CD4-positive, alpha-beta T cell (primary cell): ENCODE data around the gene PGC. TPM values are rescaled to one million over a fixed set of nuclear protein-coding genes. Genes with fewer than 3 reads are reported as not detected.

Experiments
- ATAC-seq: fragments of 200-7000 bp; cut with Tn5 transposase; one replicate; pipeline ENCODE4 v1.10.0; 2022; ENCODE audit warnings: mild to moderate bottlenecking; ENCODE audit not compliant: poor library complexity
- CTCF ChIA-PET: fragments of 350-600 bp; sonication (Branson Sonifier 250); formaldehyde crosslinking; loops from one replicate; lab custom pipeline; 2021; ENCODE audit warnings: antibody characterized with exemption, inconsistent platforms; lab: Charles Lee
- POLR2A ChIA-PET: fragments of 350-600 bp; sonication (Branson Sonifier 250); formaldehyde crosslinking; loops from one replicate; lab custom pipeline; 2021; ENCODE audit warnings: antibody characterized with exemption, inconsistent platforms; lab: Charles Lee
- DNase-seq, 14 experiments: peaks; one replicate each; pipeline ENCODE4 v3.0.0-alpha.2; 2013 to 2020; ENCODE audit warnings: mixed read lengths in 2 of 14
- H3K27ac ChIP-seq, 2 donors: one replicate each; pipeline versions ENCODE4 v1.5.1 to v1.7.0; 2013; ENCODE audit warnings: low read length in 2 of 2, low read depth in 1 of 2, mild to moderate bottlenecking in 1 of 2
- H3K27me3 ChIP-seq, 2 experiments: 1 replicate in 1 of 2; 2 replicates in 1 of 2; pipeline versions ENCODE4 v1.6.1 to v1.7.0; 2013; ENCODE audit warnings: low read length in 2 of 2, control low read depth in 1 of 2, mild to moderate bottlenecking in 1 of 2, moderate library complexity in 1 of 2; ENCODE audit not compliant: insufficient read depth in 2 of 2, control insufficient read depth in 1 of 2
- H3K36me3 ChIP-seq: one replicate; pipeline ENCODE4 v1.6.1; 2013; ENCODE audit warnings: low read length, control low read depth; ENCODE audit not compliant: insufficient read depth
- H3K4me1 ChIP-seq: one replicate; pipeline ENCODE4 v1.6.1; 2013; ENCODE audit warnings: low read length, control low read depth; ENCODE audit not compliant: insufficient read depth
- H3K4me3 ChIP-seq: one replicate; pipeline ENCODE4 v1.5.1; 2013; ENCODE audit warnings: mild to moderate bottlenecking, low read length, moderate library complexity
- H3K9me3 ChIP-seq, 2 experiments: 1 replicate in 1 of 2; 2 replicates in 1 of 2; pipeline versions ENCODE4 v1.6.1 to v1.7.0; 2013; ENCODE audit warnings: low read length in 2 of 2, mild to moderate bottlenecking in 2 of 2, control low read depth in 1 of 2, moderate library complexity in 1 of 2; ENCODE audit not compliant: control insufficient read depth in 1 of 2, insufficient read depth in 1 of 2
- H3K27ac Mint-ChIP-seq: one replicate; pipeline ENCODE4 v1.8.0; 2020; ENCODE audit warnings: mixed read lengths
- H3K27me3 Mint-ChIP-seq: one replicate; pipeline ENCODE4 v1.8.0; 2021; ENCODE audit warnings: mixed read lengths
- H3K36me3 Mint-ChIP-seq: one replicate; pipeline ENCODE4 v1.8.0; 2021; ENCODE audit warnings: low read depth, mixed read lengths
- H3K4me1 Mint-ChIP-seq: one replicate; pipeline ENCODE4 v1.8.0; 2021; ENCODE audit warnings: low read depth, mixed read lengths
- H3K4me3 Mint-ChIP-seq: one replicate; pipeline ENCODE4 v1.8.0; 2020; ENCODE audit warnings: mild to moderate bottlenecking, mixed read lengths
- H3K9me3 Mint-ChIP-seq: one replicate; pipeline ENCODE4 v1.8.0; 2020; ENCODE audit warnings: mixed read lengths
- CTCF ChIP-seq: fragments of 200-600 bp; IDR thresholded peaks from one replicate; pipeline ENCODE4 v1.8.0; 2022; ENCODE audit warnings: antibody characterized with exemption, mild to moderate bottlenecking
- intact Hi-C, 2 experiments: fragments of 100-400 bp; cut with DNase I in 1 of 2; cut with micrococcal nuclease in 1 of 2; formaldehyde crosslinking; loops; one replicate each; pipeline versions ENCODE4 v1.15.1 to v1.9.0; 2023 to 2025; cut with DNase I, micrococcal nuclease
- total RNA-seq, 174 experiments: library from RNA in 2 of 174; stranded (reverse) in 2 of 174; gene quantifications; one replicate each; pipeline ENCODE4 v1.2.3 and lab custom pipeline; 2021 to 2026

PGC gene
- total RNA-seq, 2 experiments from 2014 or later: not detected

DNA sequence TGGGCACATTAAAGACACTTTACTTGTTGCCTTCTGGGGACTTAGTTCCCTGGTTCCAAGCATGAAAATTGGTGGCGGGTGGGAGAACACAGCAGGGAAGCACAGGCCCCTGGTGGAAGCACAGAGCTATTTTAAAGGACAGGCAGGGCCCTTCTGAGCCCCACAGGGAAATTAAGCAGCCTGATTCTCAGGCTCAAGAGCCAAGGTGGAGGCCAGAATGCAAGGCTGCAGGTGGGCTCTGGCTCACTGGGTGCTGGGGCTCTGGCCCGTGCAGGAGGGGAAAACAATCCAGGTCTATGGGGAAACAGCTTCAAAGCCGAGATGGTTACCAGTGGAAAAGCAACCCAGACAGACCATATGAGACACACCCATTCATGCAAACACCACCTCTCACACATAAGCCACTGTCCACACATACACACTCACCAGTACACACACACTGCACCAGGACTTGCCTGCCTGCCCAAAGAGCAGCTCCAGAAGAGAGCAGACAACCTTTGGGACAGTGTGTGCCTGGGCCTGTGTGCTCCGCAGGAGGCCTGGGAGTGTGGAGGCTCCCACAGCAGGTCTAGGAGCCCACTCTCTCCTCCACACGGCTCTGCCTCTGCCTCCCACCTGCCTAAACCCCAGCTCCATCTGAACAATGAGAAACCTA lies 42.4 kb downstream of the PGC start:
- no peak overlapping the region for H3K27ac Mint-ChIP-seq
- Histone ChIP-seq H3K4me1 (peaks cover 41% of the 10 kb centered on the region), H3K36me3 (peaks cover 6% of the 10 kb centered on the region), H3K27me3 (no peaks in the 10 kb centered on the region), H3K9me3 (no peaks in the 10 kb centered on the region), H3K27ac (no peak overlapping the region), H3K4me3 (no peak overlapping the region)
- peaks cover 34% of the 10 kb centered on the region for H3K4me1 Mint-ChIP-seq
- no peaks in the 10 kb centered on the region for H3K9me3 Mint-ChIP-seq
- H3K36me3 Mint-ChIP-seq: no peaks in the 10 kb centered on the region
- no peak for TF ChIP-seq CTCF
- intact Hi-C loops: no loop called here
- ChIA-PET CTCF (interaction anchor here (1.5 kb wide), 1 partner anchor 30 kb away, joined by 5 read pairs; no protein-coding TSS in a partner anchor), POLR2A (no interaction called here)
- H3K27me3 Mint-ChIP-seq: no peaks in the 10 kb centered on the region
- ATAC-seq: no peak
- no peak for DNase-seq
- no peak overlapping the region for H3K4me3 Mint-ChIP-seq

DNA sequence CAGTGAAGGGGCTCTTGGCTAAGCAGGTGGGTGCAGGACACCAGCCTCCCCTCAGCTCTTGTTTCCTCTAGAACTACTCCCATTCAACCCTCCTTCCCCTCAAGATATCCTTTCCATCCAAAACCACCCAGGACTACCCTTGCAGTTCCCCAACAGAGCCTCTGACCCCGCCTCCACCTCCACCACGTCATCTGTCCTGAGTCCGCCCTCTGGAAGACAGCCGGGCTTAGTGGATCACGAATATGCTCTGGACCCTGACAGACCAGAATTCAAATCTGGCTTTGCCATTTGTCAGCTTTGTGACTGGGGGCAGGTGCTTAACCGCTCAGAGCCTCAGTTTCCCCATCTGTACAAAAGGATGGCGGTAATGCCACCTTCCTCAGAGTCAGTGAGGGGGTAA lies 43.2 kb downstream of the PGC start:
- peaks cover 34% of the 10 kb centered on the region for H3K4me1 Mint-ChIP-seq
- H3K9me3 Mint-ChIP-seq: no peaks in the 10 kb centered on the region
- no peaks in the 10 kb centered on the region for H3K27me3 Mint-ChIP-seq
- no peak overlapping the region for H3K4me3 Mint-ChIP-seq
- TF ChIP-seq CTCF: no peak
- Histone ChIP-seq H3K9me3 (no peaks in the 10 kb centered on the region), H3K27ac (no peak overlapping the region), H3K36me3 (peaks cover 6% of the 10 kb centered on the region), H3K4me3 (no peak overlapping the region), H3K27me3 (no peaks in the 10 kb centered on the region), H3K4me1 (peaks cover 41% of the 10 kb centered on the region)
- ATAC-seq (no peak), DNase-seq (no peak)
- ChIA-PET CTCF (no interaction called here), POLR2A (no interaction called here)
- intact Hi-C loops: no loop called here
- H3K36me3 Mint-ChIP-seq: no peaks in the 10 kb centered on the region
- H3K27ac Mint-ChIP-seq: no peak overlapping the region

DNA sequence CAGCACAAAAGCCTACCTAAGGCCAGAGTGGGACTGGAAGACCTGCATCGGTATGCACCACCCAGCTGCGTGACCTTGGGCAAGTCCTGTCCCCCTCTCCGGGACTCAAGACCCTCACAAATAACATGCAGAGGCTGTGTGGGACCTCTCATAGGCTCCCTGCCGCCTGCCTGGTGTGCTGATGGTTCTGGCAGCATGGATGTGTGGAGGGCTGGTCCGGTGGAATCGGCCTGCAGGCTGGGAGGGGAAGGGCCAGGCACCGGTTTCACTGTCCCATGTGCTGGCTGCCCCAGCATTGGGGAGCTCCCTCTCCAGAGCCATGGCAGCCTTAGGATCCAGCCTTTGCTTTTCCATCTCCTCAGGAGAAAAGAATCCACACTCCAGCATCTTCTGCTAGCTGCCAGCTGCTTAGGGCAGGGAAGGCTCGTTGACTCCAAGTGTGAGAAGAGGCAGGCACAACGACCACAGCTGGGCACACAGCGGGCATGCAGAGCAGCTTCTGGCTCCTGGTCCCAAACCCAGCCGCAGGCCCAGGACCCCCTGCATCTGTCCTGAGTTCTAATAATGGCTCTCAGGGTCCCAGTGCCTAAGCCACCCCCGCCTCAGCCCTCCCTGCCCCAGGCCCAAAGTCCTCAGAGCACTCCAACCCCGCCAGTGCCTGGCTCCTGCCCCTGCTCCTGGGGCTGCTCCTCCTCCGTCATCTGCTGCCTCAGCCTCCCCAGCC lies 44.3 kb downstream of the PGC start:
- H3K36me3 Mint-ChIP-seq: no peaks in the 10 kb centered on the region
- H3K9me3 Mint-ChIP-seq: no peaks in the 10 kb centered on the region
- H3K9me3 ChIP-seq: no peaks in the 10 kb centered on the region
- DNase-seq (no peak), ATAC-seq (no peak)
- H3K27me3 Mint-ChIP-seq: no peaks in the 10 kb centered on the region
- no peak overlapping the region for H3K4me3 ChIP-seq
- CTCF ChIA-PET: no interaction called here
- peaks cover 25% of the 10 kb centered on the region for H3K4me1 Mint-ChIP-seq
- H3K4me3 Mint-ChIP-seq: no peak overlapping the region
- no peaks in the 10 kb centered on the region for H3K27me3 ChIP-seq
- H3K4me1 ChIP-seq: peaks cover 31% of the 10 kb centered on the region
- H3K27ac ChIP-seq: no peak overlapping the region
- no peak for TF ChIP-seq CTCF
- intact Hi-C loops: no loop called here
- POLR2A ChIA-PET: no interaction called here
- no peak overlapping the region for H3K27ac Mint-ChIP-seq
- peaks cover 6% of the 10 kb centered on the region for H3K36me3 ChIP-seq
